Neutrophil (primary cell): ENCODE data around the gene LRRC75A.

ENCODE experiments used
- H3K27ac ChIP-seq: fragments of 200-600 bp; sonication (generic); 2 replicates; pipeline ENCODE4 v1.5.1; 2016; ENCODE audit warnings: mild to moderate bottlenecking, moderate library complexity
- H3K27me3 ChIP-seq: fragments of 200-600 bp; sonication (generic); 2 replicates; pipeline ENCODE4 v1.6.0; 2016; ENCODE audit warnings: mild to moderate bottlenecking
- H3K36me3 ChIP-seq: fragments of 200-600 bp; sonication (generic); 2 replicates; pipeline ENCODE4 v1.5.1; 2017
- H3K4me1 ChIP-seq, 2 experiments: fragments of 200-600 bp in 1 of 2; sonication (generic) in 1 of 2; 1 replicate in 1 of 2; 2 replicates in 1 of 2; pipeline versions ENCODE4 v1.5.1 to v1.6.1; 2013 to 2016; ENCODE audit warnings: low read depth in 1 of 2, low read length in 1 of 2, mild to moderate bottlenecking in 1 of 2, moderate library complexity in 1 of 2; ENCODE audit not compliant: control insufficient read depth in 1 of 2, insufficient read depth in 1 of 2
- H3K4me3 ChIP-seq, 2 experiments: fragments of 200-600 bp in 1 of 2; sonication (generic) in 1 of 2; 1 replicate in 1 of 2; 2 replicates in 1 of 2; pipeline ENCODE4 v1.5.1; 2013 to 2016; ENCODE audit warnings: low read depth in 1 of 2, low read length in 1 of 2, mild to moderate bottlenecking in 1 of 2, moderate library complexity in 1 of 2
- H3K9me3 ChIP-seq: fragments of 200-600 bp; sonication (generic); 2 replicates; pipeline ENCODE4 v1.5.1; 2016
- TF ChIP-seq, protein P1 (sequence below): fragments of 200-600 bp; sonication (generic); IDR thresholded peaks from 2 replicates; pipeline ENCODE4 v1.5.1; 2016; ENCODE audit warnings: antibody characterized with exemption

The LRRC75A gene

DNA sequence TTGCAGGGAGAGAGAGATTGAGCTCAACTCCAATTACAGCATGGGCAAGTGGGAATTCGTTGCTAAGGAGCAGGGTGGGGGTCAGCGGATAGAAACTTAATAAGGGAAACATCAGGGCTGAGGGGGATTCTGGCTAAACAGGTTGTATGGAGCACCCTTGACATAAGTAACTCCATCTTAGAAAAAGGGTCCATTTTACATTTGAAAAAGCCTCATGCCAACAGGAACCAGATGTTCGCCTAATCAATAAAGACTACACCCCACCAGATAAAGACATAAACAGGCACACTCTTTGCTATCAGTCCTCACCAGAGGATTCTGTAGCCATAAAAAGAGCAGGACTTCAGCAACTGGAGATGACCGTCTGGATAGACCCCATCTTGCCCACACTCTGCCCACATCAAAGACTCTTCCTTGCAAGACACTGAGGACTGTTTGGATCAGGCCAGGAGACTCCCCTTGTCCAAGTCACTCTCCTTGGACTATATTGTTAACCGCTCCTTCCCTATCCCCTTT is 1.6 kb upstream of the LRRC75A start:
- Histone ChIP-seq H3K4me1 (peaks cover 20 to 24% of the 10 kb centered on the region in 2 experiments), H3K27me3 (peaks cover 76% of the 10 kb centered on the region)
- TF ChIP-seq, protein P1, sequence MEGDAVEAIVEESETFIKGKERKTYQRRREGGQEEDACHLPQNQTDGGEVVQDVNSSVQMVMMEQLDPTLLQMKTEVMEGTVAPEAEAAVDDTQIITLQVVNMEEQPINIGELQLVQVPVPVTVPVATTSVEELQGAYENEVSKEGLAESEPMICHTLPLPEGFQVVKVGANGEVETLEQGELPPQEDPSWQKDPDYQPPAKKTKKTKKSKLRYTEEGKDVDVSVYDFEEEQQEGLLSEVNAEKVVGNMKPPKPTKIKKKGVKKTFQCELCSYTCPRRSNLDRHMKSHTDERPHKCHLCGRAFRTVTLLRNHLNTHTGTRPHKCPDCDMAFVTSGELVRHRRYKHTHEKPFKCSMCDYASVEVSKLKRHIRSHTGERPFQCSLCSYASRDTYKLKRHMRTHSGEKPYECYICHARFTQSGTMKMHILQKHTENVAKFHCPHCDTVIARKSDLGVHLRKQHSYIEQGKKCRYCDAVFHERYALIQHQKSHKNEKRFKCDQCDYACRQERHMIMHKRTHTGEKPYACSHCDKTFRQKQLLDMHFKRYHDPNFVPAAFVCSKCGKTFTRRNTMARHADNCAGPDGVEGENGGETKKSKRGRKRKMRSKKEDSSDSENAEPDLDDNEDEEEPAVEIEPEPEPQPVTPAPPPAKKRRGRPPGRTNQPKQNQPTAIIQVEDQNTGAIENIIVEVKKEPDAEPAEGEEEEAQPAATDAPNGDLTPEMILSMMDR, result no peak

GRCh38 chr17:16492613-16493530 is 879 bp upstream of the LRRC75A start:
- no peak overlapping the region for H3K27ac ChIP-seq
- peak overlapping the region; percentile 71 for H3K4me3 ChIP-seq
- H3K9me3 ChIP-seq, result no peaks in the 10 kb centered on the region
- no peaks in the 10 kb centered on the region for H3K36me3 ChIP-seq
- H3K4me1 ChIP-seq, result peaks cover 20 to 24% of the 10 kb centered on the region in 2 experiments
- peaks cover 69% of the 10 kb centered on the region for H3K27me3 ChIP-seq
- TF ChIP-seq, protein P1, result no peak

More for the DNA sequence above, 1.6 kb upstream of the LRRC75A start:
- no peak overlapping the region for H3K27ac ChIP-seq
- no peak overlapping the region for H3K4me3 ChIP-seq
- H3K36me3 ChIP-seq, result no peaks in the 10 kb centered on the region
- no peaks in the 10 kb centered on the region for H3K9me3 ChIP-seq

GRCh38 chr17:16491131-16491702 is 776 bp downstream of the LRRC75A start:
- H3K27me3 ChIP-seq, result peaks cover 53% of the 10 kb centered on the region
- H3K9me3 ChIP-seq, result no peaks in the 10 kb centered on the region
- H3K4me3 ChIP-seq, result peak overlapping the region; percentile 71 to 72
- no peaks in the 10 kb centered on the region for H3K36me3 ChIP-seq
- H3K4me1 ChIP-seq, result peaks cover 20 to 24% of the 10 kb centered on the region in 2 experiments
- TF ChIP-seq, protein P1, result no peak
- H3K27ac ChIP-seq, result peak overlapping the region; percentile 48

GRCh38 chr17:16489431-16489830 is 2.6 kb downstream of the LRRC75A start:
- H3K36me3 ChIP-seq, result no peaks in the 10 kb centered on the region
- peaks cover 35% of the 10 kb centered on the region for H3K27me3 ChIP-seq
- H3K27ac ChIP-seq, result no peak overlapping the region
- H3K9me3 ChIP-seq, result no peaks in the 10 kb centered on the region
- H3K4me1 ChIP-seq, result peaks cover 20 to 24% of the 10 kb centered on the region in 2 experiments
- TF ChIP-seq, protein P1, result no peak
- H3K4me3 ChIP-seq, result no peak overlapping the region

DNA sequence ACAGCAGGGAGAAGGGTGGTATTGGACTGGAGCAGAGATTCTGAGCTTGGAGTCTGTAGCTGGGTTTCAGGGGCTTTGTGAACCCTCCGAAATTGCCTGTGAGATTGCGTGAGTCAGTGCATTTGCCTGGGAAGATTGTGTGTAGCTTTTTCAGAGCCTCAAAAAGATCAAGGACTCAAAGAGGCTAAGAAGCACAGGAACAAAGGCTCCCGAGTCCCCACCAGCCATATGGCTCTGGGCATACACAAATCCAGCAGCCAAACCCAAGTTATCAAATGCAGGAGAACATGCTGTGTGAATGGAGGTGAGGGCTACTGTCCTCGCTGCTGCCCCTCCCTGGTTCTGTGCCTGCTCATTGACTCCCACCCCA is 3.0 kb downstream of the LRRC75A start:
- Histone ChIP-seq H3K36me3 (no peaks in the 10 kb centered on the region), H3K27me3 (peaks cover 30% of the 10 kb centered on the region), H3K4me3 (no peak overlapping the region), H3K9me3 (no peaks in the 10 kb centered on the region), H3K27ac (no peak overlapping the region), H3K4me1 (peaks cover 20 to 24% of the 10 kb centered on the region in 2 experiments)
- TF ChIP-seq, protein P1, result no peak
